ENCODE data around the gene GUCA2B.

Gene GUCA2B

DNA sequence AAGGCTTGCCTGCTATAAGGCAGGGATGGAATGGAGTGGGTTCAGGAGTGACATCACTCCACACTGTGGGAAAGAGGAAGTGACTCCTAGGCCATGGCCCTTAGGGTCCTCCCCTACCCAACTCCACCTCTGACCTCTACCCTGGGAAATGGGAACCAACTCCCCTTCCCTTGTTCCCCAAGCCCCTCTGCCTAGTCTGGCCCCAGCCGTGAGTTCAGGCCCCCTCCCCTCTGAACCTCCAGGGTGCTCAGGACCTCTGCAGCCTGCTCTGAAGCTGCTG, 15.1 kb downstream of the GUCA2B start:
- no peak for DNase-seq

DNA sequence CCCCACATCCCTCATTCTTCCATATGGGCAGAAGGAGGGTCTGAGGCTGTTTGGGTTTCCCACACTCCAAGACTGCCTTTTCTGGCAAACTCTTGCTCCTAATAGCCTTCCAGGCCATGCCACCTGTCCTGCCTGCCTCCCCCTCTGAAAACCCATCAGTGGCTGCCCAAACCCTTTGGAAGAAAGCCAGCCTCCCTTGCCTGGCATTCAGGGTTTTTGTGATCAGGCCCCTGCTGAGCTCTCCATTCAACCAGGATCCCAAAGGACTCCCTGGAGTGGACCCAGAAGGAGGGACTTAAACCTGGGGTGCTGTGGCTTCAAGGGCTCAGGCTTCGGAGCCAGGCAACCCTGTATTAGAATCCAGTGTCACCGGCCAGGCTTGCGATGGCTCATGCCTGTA, 15.6 kb downstream of the GUCA2B start:
- no peak for DNase-seq

DNA sequence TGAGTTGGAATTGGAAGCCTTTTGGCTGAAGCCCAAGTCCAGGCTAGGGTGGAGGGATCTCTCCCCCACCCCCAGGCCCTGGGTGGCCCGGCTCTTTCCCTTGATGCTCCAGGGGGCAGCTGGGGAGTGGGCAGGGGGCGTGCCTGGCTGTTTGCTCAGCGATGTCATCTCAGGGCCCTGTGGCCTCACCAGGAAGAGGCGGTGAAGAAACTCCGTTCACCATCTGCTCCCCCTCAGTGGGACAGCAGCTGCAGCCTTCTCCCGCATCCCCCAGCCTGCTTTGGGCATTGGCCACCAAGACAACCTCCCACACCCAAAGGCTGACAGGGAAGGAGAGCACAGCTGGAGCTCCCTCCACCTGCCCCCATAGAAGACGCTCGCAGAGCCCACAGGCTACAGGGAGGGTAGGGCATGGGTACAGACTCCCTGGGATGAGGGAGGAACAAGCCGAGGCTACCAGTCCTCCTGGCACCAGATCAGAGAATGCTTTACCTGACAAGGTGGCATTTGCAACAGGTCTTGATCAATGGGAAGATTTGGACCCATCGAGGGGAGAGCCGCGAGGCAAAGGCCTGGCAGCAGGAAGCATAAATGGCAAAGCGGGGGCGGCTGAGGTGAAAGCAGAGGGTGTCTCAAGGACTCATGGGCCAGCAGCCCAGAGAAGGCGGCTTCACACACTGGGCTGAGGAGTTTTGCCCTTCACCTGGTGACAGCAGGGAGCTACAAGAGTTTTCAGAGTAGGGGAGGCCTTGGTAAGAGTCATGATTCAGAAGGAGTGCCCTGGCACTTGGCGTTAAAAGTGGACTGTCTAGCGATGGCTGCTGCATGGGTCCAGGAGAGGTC, 17.8 kb downstream of the GUCA2B start:
- DNase-seq = no peak

DNA sequence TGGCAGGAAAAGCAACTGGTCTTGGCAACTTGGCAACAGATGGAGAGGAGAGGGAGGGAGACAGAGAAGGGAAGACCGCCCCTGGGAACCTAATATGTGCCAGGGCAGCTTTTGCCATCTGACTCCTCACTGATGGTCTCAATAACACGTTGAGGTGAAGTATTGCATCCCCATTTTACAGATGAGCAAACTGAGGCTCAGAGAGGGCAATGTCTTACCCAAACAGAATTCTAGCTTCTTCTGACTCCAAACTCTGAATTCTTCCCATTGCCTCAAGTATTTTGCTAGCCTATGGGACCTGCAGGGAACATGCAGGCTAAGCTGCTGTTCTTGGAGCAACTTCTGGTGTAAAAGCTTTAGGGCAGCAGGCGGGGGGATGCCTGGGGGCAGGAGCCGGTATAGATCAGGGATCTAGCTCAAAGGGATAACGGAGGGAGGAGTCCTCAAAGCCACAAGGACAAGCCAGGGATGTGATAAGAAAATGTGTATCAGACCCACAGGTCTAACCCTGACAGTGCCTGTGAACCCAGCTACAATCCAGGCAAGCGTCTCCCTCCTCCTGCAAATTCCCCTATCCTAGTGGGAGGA, 18.6 kb downstream of the GUCA2B start:
- DNase-seq = no peak

DNA sequence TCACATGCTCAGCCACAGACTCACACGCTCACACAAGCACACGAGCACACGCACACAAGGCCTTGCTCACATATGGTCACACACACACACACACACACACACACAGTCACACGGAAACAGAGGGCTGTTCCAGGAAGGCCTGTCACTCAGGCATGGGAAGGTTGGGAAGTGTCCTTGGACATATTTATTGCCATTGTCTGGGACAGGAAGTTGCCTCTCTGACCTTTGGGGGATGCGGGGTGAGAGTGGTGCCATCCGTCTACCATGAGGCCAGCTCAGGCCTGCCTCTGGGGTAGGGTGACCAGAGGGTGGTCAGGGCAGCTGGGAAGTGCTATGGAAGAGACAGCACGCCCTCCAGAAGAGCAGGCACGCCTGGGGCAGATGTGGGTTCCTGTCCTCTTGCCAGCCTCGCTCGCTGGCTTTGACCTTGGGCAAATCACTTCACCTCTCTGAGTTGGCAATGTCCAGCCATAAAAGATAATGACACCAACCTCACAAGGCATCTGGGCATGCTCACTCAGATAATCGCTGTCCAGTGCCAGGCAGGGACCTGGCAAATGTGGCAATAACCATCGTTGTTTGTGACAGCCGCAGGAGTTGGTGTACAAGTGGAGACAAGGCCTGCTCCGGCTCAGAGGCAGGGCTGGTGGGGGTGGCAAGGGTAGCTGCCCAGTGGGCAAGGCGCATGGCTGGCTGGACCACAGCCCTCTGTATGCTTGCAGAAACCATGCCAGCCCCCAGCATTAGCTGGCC, 19.3 kb downstream of the GUCA2B start:
- no peak for DNase-seq

DNA sequence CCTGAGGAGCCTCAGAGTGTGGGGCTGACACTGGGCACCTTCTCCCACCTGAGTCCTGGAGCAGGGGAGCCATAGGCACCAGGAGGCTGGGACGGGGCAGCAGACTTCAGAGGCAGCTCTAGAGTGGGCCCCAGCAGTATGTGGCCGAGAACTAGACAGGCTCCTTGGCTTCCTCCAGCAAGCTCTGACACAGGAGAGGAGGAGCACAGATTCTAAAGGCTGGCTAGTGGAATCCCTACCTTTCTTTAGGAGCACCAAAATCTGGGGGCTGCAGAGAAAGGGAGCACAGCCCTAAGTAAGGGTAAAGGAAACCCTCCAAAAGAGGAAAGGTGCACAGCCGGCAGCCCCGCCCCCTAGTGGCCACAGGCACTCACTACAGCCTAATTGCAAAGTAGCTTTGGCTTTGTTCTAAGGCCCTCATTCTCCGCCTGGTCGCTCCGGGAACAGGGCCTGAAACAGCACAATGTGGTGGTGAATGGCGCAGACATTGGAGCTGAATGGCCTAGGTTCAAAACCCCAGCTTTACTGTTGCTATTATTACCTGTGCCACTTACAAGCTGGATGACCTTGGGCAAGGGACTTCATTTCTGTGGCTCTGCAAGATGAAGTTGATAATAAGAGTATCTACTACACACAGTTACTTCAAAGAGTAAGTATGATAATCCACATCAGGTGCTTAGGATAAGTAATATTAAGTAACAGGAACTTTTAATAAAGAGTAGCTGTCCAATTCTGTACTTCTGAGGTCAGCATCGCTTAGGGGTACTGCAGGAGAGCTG, 20.1 kb downstream of the GUCA2B start:
- DNase-seq = peak in 1 of 2 experiments; percentile 12

DNA sequence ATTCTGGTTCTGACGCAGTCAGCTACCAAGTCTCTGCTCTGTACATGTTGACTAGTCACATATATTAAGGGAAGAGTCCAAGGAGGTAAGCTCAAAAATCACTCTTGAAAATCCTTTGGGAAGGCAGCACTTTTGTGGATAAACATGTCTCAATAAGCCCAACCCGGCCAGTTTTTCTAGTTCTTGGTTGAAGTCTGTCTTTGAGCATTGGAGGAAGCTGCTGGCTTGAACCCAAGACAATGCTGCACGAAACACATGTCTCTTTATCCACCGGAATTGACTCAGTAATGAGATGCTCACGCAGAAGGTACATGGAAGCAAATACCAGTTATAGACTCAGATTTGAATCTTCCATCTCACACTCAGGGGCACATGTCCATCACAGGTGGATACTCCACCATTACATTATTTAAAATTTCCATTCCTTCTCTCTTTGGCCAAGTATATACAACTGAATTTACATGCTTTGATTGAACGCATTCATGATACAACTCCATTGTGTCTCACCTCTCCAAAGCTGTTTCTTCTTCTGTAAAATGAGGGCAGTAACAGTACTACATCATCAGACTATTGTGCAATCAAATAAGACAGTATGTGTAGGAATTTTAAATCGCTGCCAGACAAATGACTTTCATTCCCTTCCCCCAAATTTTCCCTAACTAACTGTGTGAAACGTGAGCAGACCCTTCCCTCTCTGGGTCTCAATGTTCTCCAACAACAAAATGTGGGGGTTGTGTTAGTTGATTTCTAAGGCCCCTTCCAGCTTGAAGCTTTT, 20.9 kb downstream of the GUCA2B start:
- no peak for DNase-seq

DNA sequence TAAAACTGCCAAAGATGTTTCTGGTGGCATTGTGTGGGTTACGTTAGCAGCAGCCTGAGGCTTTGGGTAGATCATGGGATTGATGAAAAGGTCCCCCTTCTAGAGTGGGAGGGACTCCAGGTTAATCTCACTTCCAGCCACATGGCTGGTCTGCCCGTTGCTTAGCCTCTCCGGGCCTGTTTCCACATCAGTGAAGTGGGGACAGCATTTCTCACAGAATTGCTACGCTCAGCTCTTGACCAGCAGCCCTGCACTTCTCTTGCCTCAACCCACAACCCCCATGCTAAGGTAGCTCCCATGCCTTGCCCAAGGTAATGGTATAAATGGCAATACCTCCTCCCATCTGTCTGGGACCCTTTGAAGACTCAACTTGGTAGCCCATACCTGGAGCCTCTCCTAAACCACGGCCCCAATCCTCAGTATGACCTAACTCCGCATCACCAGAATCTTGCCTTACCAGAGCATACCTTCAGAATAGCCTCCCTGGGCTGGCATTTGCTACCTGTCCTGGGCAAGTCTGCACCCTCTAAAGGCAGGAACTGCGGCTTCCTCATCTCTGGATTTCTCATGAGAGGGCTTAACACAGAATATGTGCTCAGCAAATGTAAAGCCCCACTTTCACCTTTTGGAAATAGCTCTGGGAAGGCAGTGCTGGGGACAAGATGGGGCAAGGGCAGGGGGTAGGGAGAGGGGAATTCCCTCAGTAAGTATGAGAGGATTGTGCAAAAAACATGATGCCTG, 22.3 kb downstream of the GUCA2B start:
- no peak for DNase-seq

DNA sequence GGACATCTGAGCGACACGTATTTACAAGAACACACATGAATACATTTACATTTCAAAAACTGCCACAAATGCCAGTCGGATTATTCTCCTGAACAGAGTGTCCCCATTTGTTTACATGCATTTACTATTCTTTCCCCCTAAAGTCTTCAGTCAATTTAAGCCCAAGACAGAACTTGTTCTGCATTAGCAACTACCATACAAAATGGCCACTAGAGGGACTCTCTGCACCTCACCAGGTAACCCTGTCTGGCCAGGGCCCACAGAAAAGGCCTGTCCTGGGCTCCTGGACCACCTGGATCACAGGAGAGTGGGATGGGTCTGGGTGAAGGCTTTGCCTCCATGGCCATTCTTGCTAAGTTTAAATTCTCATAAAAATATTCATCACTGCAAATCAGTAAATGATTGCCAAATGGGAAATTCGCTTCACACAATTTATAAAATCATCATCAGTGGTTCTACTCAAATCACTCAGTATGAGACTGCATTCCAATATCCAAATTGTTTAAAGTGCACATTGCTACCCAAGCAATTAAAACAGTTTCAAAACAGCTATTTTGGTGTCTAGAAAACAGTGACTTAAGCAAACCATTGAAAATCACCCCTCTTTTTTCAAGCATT, 23.8 kb downstream of the GUCA2B start:
- peak in 1 of 2 experiments; percentile 5 for DNase-seq

DNA sequence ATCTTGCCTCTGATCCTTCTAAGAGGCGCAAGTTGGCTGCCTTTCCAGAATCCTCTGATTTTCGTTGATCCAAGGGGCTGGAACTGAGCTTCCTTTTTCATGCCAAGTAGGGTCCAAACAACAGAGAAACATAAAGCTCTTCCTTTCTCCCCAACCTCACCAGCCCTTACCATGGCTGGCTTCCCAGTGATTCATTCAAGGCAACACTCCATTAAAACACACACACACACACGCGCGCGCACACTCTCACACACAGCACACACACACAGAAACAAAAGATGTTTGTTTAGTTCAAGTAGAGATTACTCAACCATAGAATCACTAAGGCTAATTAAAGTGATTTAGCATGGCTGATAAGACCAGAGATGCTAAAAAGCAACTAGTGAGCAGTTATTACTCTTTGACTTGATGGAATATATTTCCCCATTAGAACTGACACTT, 24.4 kb downstream of the GUCA2B start:
- DNase-seq = no peak

DNA sequence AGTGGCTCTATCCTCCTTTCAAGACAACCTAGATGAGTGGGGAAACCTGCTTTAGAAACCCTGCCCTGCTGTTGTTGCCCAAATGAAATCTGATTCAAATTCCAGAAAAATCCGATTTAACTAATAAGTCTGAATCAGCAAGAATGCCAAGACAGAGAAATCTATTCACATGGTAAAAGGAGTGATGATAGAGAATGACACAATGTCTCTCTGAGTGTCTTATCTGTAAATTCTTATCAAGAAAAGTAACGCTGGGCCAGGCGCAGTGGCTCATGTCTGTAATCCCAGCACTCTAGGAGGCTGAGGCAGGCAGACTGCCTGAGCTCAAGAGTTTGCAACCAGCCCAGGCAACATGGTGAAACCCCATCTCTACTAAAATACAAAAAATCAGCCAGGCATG, 25.0 kb downstream of the GUCA2B start:
- no peak for DNase-seq

DNA sequence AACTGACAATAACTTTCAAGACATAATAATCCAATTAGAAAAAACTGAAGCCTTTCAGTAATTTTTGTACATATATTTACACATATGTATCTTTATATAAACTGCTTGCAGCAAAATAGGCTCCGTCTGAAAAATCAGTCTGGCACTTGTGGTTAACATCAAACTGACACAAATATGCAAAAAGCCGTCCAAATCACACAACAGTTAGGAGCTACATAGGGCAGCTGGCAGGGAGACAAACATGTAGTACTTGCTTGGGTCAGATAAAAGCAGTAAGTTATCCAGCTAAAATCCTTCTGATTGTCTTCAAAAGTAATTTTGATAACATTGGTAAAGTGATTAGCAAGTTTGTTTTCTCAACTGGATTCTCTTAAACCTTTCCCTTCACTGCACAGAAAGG, 26.1 kb downstream of the GUCA2B start:
- DNase-seq = no peak

DNA sequence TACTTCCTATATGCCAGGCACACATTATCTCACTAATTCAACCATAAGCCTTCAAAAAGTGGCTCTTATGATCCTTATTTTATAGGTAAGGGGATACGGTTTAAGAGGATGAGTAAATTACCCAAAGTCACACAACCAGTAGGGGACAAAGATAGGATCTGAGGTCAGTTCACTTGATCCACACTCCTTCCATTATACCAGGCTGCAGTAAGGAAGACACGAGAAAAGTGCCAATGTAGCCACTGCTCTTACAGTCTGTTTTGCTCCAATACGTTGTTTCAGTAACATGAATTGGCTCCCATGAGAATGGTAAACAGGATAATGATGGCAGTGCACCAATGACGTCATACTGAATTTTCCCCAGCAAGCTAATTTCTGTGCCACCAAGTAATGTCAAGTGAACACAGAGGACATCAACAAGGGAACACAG, 26.7 kb downstream of the GUCA2B start:
- no peak for DNase-seq

DNA sequence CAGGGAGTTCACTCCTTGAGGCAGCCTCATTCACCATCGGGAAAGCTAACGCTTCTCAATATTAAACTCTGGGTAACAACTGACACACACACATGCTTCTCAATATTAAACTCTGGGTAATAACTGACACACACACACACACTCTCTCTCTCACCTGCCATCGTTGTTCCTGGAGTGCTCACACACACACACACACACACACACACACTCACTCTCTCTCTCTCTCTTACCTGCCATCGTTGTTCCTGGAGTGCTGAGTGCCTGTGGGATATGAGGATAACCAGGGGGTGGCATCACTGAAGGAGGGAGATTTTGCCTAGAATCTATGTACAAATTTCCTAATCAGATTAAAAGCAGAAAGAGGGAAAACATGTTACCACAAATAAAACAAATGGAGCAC, 28.5 kb downstream of the GUCA2B start:
- no peak for DNase-seq

DNA sequence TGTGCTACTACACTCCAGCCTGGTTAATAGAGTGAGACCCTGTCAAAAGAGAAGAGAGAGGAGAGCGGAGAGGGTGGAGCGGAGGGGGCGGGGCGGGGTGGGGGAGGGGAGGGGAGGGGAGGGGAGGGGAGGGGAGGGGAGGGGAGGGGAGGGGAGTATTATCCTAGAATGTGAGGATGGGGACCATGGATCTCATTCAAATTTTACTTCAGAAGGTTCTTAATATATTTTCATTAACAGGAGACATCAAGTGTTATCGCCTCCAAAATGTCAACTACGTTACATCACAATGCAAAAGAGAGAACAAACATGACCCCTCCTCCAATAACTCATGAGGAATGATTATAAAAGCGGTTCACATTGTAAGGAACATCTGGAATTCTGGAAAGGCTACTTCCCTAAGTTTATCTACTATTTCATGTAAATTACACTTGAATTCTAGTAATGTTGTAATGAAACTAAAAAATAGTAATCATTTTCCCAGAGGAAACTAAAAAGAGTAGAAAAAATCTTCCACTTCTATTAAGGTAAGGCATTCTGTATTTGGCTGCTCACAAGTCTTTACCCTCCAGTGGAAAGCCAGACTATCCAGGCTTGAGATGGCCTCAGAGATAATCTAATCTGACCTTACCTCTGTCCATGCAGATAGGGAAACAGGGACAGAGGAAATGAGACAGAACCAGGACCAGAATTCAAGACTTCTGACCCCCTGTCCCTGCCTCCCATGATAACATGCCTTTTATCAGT, 30.2 kb downstream of the GUCA2B start:
- no peak for DNase-seq

DNA sequence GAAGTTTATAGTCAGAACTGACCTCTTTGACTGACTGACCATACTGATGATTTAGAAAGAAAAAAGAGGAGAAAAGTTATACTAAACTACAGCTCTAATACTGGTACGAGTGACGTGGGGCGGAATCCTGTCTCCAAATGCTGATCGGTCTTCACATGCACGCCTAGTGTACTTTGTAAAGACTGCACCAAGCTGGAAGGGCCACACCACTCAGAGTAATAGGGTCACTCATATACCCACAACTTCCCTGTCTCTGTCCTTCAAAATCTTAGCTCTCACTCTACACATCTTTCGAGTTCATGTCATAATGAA, 30.7 kb downstream of the GUCA2B start:
- DNase-seq = no peak

DNA sequence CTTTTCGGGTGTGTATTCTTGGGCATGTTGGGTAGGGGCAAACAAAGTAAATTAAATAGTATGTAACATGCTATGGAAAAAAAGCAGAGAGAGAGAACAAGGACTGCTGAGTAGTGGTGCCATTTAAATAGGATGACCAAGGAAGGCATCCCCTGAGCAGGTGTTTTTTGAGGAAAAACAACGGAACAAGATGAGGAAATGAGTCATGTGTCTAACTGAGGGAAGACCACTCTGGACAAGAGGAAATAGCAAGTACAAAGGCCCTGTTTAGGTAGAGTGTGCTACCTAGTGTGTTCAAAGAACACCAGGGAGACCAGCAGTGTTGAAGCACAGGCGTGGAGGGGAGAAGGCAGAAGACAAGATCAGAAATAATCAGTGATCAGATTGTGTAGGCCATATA, 31.4 kb downstream of the GUCA2B start:
- no peak for DNase-seq

DNA sequence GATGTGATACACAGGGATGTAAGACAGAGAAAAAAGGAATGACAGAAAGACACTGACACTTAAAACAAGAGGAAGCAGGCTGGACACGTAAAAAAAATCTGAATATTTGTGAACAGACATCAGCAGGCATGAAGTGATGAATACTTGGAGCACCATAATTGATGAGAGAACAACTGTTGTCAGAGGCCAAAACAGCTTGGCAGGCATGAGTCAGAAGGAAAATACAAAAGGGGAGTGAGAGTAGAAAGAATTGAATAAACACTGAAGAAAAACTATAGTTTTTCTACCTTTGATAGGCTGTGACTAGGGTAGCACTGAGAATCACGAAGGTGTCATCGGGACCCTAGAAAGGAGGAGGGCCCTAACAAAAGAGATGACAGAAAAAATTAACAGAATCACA, 32.9 kb downstream of the GUCA2B start:
- DNase-seq = no peak

DNA sequence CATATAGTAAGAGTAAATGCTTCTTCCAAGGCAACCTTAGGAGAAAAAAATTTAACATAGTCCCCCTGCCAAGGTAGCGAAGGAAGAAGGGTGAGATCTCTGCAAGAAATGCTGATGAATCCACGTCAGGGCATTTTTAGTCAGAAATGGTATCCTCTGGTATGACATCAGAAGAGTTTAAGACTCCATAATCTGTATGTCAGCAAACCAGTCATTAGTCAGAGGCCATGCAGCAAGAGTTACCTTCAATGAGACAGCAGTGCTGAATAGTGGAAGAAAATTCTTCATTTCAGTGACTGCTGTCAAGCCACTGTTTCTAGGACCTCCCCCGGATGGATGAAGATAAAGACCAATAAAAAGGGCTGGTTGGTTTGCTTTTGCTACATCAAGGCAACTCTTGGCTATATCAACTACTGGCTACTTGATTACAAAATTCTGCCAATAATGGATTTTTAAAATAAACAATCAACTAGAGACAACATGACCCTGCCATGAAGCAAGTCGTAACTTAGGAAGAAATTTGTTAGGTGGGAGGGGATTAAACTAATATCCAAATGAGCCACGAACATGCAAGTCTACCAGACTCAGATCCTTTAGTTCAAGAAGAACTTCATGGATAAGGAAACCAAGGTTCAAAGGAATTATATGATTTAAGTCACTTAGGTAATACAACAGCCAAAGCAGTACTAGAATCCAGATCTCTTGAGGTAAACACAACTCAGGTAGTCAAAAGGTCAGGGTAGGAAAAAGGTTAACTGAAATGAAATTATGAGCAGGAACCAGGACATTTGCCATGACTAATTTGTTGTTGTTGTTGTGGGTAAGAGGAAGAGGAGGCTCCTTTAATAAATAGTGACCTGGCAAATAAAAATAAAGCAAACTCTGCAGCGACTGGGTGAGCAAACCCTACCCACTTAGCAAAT, 37.0 kb downstream of the GUCA2B start:
- no peak for DNase-seq

DNA sequence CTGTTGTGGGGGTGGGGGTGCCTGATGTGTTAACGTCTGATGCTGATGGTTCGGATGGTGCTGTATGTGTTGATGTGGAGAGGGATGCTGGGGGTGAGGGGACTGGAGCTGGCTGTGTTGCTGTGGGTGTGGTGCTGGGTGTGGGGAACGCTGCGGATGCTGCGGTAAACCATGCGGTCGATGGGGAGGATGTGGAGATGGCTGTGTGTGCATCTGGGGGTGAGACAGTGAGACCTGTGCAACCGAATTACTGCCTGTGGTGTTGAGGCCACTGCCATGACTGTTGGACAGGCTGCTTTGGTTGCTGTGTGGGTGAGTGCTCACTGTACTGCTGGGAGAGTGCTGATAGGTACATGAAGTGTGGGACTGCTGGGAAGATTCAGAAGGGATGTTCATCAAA, 38.1 kb downstream of the GUCA2B start:
- no peak for DNase-seq
